ENCODE results near the gene VASN. TPM values are rescaled to one million over a fixed set of nuclear protein-coding genes. Genes with fewer than 3 reads are reported as not detected.
A peak's percentile ranks its signal among the peaks of the same experiment; 100 is the strongest.

The VASN gene
- total and polyA plus RNA-seq, 7 donors: 2.0 to 3.8 (median 3.3) TPM

DNA sequence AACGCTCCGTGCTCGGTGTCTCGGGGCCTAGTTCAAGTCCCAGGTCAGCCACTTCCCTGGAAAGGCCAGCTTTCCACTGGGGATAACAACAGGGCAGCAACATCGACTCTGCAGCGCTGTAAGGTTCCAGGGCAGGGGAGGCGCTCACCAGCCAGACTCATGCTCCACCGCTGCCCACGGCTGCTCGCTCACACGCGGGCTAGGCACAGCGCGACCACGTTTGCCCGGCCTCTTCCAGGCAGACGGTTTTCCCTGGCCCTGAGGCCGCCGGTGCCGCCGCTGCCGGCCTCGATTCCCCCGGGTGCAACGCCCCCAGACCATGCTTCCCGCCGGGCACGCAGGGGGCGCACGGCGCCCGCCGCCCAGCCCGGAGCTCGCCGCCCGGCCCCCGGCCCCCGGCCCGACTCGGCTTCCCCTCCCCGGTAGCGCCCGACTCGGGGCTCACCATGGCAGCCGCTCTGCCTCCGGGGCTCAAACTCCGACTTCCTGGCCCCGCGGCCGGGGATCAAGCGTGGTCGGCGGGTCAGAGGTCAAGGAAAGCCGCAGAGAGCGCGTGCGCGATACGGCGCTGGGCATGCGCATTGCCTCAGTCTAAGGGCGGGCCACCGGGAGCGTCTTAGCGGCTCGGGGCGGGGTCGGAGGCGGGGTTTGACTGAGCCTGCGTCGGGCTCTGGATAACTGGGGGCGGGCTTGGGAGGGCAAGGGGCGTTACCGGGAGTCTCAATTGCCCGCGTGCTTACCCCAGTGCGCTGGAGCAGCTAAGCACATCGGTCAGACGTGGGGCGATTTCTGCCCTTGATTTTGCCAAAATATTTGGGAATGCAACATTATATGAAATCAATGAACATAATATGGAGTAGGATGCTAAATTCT is 20.6 kb upstream of the VASN start, which contains the start of gene PAM16:
TSS of gene PAM16 (minus strand) at position 535 of the 873 bp plus-strand sequence. CDS start at position 448, 87 bp downstream.
- peaks cover 30% of the 10 kb centered on the region for H3K4me1 ChIP-seq
- ATAC-seq: peak; percentile 92 to 94 (median 94)
- no peaks in the 10 kb centered on the region for H3K27me3 ChIP-seq (ENCODE audit: insufficient read depth in 3 of 3, low read length in 2 of 3)
- peak; percentile 98 to 99 for DNase-seq
- TF ChIP-seq CTCF (IDR thresholded peaks at IDR 0.05): peak; percentile 18
- H3K27ac ChIP-seq: peak within 1 kb of the TSS; percentile 85
- intact Hi-C loops (cut with DNase I): no loop called here
- peaks cover 0 to 9% of the 10 kb centered on the region in 2 donors for H3K36me3 ChIP-seq (ENCODE audit: insufficient read depth in 1 of 2, low read depth in 1 of 2)
- WGBS, 3 donors: 0 to 1% (median 1%) methylated on average over 64 to 81 of the region's 81 CpGs
- H3K9me3 ChIP-seq: no peaks in the 10 kb centered on the region
- H3K4me3 ChIP-seq: peak within 1 kb of the TSS; percentile 72

DNA sequence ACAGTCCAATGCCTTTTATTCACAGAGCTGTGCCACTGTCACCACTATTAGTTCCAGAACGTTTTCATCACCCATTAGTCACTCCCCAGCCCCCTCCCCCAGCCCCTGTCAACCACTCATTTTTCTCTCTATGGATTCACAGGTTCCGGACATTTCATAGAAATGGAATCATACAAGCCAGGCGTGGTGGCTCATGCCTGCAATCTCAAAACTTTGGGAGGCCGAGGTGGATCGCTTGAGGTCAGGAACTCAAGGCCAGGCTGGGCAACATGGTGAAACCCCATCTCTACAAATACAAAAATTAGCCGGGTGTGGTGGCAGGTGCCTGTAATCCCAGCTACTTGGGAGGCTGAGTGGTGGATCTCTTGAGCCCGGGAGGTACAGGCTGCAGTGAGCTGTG is 19.8 kb upstream of the VASN start:
- H3K27me3 ChIP-seq (ENCODE audit: insufficient read depth in 3 of 3, low read length in 2 of 3): no peaks in the 10 kb centered on the region
- no peak for TF ChIP-seq CTCF (IDR thresholded peaks at IDR 0.05)
- intact Hi-C loops (cut with DNase I): no loop called here
- no peak overlapping the region for H3K4me3 ChIP-seq
- DNase-seq (no peak), ATAC-seq (no peak)
- 72 to 79% (median 72%) methylated on average over 7 of the region's 7 CpGs for WGBS, 3 donors
- H3K27ac ChIP-seq: no peak overlapping the region
- H3K9me3 ChIP-seq: no peaks in the 10 kb centered on the region
- peaks cover 24% of the 10 kb centered on the region for H3K4me1 ChIP-seq
- H3K36me3 ChIP-seq (ENCODE audit: insufficient read depth in 1 of 2, low read depth in 1 of 2): peaks cover 0 to 9% of the 10 kb centered on the region in 2 donors

- H3K27ac ChIP-seq: no peak overlapping the region
- DNase-seq (no peak), ATAC-seq (no peak)
- peaks cover 0 to 9% of the 10 kb centered on the region in 2 donors for H3K36me3 ChIP-seq (ENCODE audit: insufficient read depth in 1 of 2, low read depth in 1 of 2)
- peaks cover 14% of the 10 kb centered on the region for H3K4me1 ChIP-seq
- no peaks in the 10 kb centered on the region for H3K9me3 ChIP-seq
- 88 to 94% (median 90%) methylated on average over 5 of the region's 5 CpGs for WGBS, 3 donors
- no peak overlapping the region for H3K4me3 ChIP-seq
- TF ChIP-seq CTCF (IDR thresholded peaks at IDR 0.05): no peak
- no peaks in the 10 kb centered on the region for H3K27me3 ChIP-seq (ENCODE audit: insufficient read depth in 3 of 3, low read length in 2 of 3)
- intact Hi-C loops (cut with DNase I): no loop called here
These were observed 18.8 kb upstream of the VASN start for GRCh38 chr16:4352843-4353242.

GRCh38 chr16:4353675-4354074 is 18.0 kb upstream of the VASN start:
- Histone ChIP-seq H3K4me1 (peaks cover 12% of the 10 kb centered on the region), H3K27me3 (ENCODE audit: insufficient read depth in 3 of 3, low read length in 2 of 3) (no peaks in the 10 kb centered on the region), H3K27ac (no peak overlapping the region), H3K9me3 (no peaks in the 10 kb centered on the region), H3K4me3 (no peak overlapping the region), H3K36me3 (ENCODE audit: insufficient read depth in 1 of 2, low read depth in 1 of 2) (peaks cover 0 to 9% of the 10 kb centered on the region in 2 donors)
- TF ChIP-seq CTCF (IDR thresholded peaks at IDR 0.05): no peak
- no peak for ATAC-seq
- WGBS, 3 donors: 82 to 90% (median 85%) methylated on average over 4 of the region's 4 CpGs
- no peak for DNase-seq
- intact Hi-C loops (cut with DNase I): no loop called here
